ENCODE measurements around the gene ARHGAP29.

The ARHGAP29 gene

DNA sequence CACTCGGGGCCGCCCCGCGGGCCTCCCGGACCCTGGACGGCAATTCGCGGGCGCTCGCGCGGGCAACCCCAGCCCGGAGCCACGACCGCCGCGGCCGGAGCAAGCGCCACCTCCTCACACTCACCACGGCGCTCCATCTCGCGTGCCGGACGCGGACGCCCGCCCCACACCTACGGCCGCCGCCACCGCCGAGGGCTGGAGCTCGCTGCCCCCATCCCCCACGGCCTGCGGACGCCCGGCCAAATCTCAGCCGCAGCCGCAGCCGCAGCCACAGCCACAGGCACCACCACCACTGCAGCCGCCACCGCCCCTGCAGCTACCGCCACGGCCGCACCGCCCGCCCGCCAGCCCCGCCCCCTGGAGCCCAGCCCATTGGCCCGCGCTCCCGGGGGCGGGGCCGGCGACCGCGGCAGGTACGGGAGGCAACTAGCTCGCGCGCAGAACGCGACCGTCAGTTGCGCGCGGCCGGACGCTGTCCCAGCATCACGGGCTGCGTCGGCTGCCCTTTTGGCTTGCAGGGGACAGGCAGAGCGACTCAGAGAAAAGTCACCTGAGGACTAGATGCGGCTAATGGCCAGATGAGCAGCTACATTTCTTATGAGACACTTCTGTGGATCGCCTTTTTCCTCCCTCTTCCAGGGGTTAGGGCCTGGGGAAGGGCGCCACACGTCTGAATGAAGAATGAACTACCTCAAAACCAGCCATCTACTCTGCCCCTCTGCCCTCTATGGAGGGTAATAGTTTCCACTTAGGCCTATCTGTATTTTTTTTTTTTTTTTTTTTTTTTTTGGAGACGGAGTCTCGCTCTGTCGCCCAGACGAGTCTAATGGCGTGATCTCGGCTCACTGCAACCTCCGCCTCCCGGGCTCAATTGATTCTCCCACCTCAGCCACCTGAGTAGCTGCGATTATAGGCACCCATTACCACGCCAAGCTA, at the start of gene ARHGAP29:
ARHGAP29 (minus strand) TSS at position 294 of the 936 bp plus-strand sequence. CDS start 5,973 bp downstream, outside the sequence.
- DNase-seq, result peak; percentile 53 to 79

- no peak for DNase-seq
Measured at GRCh38 chr1:94286864-94287437, 49.6 kb upstream of the ARHGAP29 start.

- DNase-seq, result no peak
Measured at GRCh38 chr1:94285031-94285654, 47.8 kb upstream of the ARHGAP29 start.

GRCh38 chr1:94284476-94284875, 47.1 kb upstream of the ARHGAP29 start:
- DNase-seq, result no peak

DNA sequence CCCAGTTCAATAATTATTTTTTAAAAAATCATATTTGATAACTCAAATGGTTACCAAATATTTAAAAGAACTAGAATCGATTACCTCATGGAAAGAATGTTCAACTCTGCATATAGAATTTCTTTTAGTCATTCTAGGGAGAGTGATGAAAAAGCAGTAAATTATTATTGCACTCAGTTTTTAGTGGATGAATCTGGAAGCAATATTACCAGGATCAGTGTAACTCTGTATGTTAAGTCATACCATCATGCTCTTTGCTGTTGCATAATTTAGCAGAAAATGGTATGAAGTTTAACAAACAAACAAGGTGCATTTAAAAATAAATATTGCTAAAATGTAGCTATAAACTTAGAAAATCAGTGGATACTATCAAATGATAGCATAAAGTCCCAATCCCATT, 46.1 kb upstream of the ARHGAP29 start:
- no peak for DNase-seq

DNA sequence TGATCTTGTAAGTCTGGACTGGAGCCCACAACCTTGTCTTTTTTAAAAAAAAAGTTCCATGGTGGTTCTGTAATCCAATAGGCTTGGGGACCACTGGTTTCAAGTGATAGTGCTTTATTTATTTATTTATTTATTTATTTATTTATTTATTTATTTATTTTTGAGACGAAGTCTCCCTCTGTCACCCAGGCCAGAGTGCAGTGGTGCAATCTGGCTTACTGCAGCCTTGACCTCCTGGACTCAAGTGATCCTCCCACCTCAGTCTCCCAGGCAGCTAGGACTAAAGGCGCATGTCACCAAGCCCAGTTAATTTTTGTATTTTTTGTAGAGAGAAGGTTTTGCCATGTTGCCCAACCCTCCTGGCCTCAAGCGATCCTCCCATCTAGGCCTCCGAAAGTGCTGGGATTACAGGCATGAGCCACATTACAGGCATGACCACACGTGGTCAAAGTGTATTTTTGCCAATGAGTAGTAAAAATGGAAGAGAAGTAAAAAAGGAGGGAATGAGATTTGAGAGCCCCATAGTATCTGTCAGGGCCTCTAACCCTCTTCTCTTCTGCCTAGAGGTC, 44.8 kb upstream of the ARHGAP29 start:
- no peak for DNase-seq

GRCh38 chr1:94281361-94282142, 44.2 kb upstream of the ARHGAP29 start:
- no peak for DNase-seq

DNA sequence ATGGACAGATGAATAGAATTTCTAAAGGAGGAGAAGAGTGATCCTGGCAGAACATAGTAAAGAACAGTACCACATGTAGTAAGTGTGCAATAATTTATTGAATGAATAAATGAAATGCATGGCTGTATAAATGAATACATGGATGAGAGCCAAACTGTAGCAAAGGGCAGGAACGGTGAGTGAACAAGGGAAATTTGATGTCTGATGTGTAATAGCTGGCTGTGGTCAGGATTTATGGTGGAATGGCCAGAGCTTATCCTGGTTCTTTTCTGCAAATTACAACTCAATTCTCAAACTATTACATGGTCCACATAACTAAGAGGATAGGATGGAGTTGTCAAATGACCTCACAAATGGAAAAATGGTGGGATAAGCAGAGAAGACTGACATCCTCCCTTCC, 43.2 kb upstream of the ARHGAP29 start:
- no peak for DNase-seq

DNA sequence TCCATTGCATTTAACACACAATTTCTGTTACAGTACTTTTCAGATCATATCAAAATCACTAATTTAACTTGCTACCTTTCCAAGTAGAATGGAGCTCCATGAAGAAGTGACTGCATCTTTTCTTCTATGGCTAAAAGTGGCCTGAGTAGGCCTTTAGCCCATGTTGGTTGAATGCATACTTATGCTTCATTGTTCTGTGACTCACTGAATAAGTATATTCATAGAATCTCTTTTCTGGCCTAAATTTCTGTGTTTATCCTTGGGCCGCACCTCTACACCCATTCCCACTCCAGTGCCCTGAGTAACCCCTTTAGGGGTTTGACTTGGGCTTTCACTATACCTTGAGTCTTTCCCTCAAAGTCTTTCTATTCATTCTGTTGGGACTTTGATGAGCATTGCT, 42.1 kb upstream of the ARHGAP29 start:
- DNase-seq, result no peak

GRCh38 chr1:94279038-94279437, 41.7 kb upstream of the ARHGAP29 start:
- no peak for DNase-seq

- DNase-seq, result no peak
Measured at GRCh38 chr1:94276988-94277434, 39.6 kb upstream of the ARHGAP29 start.

GRCh38 chr1:94275083-94275482, 37.7 kb upstream of the ARHGAP29 start:
- DNase-seq, result no peak

- DNase-seq, result no peak
Measured at GRCh38 chr1:94274561-94274960, 37.2 kb upstream of the ARHGAP29 start.

GRCh38 chr1:94273111-94273510, 35.7 kb upstream of the ARHGAP29 start:
- DNase-seq, result no peak

DNA sequence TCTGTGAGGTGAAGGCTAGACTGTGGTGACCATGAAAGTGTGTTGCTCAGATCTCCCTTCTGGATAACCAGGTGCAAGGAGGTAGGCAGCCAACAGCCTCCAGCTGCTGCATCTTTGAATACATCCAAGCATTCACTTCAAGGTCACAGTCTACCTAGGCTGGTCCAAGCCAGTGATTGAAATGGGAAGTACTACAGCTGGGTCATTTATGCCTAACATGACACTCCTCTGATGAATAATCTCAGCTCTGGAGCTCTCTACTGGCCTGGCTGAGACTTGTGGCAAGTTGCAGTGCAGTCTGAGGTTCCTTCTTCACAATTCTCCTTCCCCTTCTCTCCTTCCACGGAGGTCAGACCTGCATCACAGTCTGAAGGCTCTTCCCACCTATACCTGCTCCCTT, 35.0 kb upstream of the ARHGAP29 start:
- no peak for DNase-seq

DNA sequence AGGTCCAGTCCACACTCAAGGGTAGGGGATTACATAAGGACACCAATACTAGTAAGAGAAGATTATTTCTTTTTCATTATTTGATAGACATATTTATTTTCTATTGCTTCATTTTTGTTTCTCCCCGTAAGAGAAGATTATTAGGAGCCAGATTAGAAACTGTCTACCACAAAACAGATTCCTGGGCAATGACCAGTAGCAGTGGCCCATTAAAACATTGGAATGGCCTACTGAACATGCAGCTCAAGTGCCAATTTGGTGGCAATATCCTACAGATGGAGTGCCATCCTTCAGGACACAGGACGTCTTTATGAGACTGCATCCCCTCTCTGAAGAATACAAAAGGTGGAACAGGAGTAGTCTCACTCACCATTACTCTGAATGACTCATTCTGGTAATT, 34.0 kb upstream of the ARHGAP29 start:
- no peak for DNase-seq

- no peak for DNase-seq
Measured at GRCh38 chr1:94270801-94271203, 33.4 kb upstream of the ARHGAP29 start.

DNA sequence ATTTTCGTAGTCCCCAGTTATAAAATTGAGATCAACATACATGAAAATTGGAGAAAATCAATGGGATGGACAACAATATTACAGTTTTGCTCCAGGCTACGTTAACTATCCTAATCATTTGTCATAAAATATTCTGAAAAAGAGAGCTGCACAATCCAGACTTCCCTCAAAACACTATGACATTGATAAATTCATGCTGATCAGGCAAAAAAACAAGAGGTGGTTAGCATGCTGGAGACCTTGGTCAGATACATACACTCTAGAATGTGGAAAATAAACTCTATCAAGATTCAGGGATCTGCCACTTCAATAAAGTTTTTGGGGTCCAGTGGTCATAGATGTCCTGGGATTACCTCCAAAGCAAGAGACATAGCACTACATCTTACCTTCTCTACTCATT, 32.5 kb upstream of the ARHGAP29 start:
- DNase-seq, result no peak

GRCh38 chr1:94265906-94266305, 28.5 kb upstream of the ARHGAP29 start:
- DNase-seq, result no peak

DNA sequence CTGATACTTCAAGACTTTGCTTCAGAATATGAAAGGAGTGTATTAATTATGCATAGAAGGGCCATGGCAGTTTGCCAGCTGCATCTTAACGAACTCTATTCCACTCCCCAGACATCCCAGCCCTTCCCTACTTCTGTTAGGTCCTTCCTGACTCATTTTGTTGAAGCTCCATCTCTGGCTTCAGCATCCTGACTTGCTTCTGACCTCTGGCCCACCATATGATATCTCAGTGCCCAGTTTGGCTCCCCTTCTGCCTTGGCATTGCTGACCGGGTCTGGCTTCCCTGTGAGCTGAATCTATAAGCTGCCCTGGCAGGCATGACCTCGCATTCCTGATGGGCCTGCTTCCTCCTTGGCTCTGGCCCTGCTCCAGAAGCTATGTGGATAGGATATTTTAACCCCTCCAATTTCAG, 27.6 kb upstream of the ARHGAP29 start:
- DNase-seq, result no peak

GRCh38 chr1:94260635-94261387, 23.4 kb upstream of the ARHGAP29 start:
- no peak for DNase-seq

Measured in NCI-H1930 (cell line).